K562 (cell line): ENCODE measurements around the gene ADAM22. TPM values are rescaled to one million over a fixed set of nuclear protein-coding genes. Genes with fewer than 3 reads are reported as not detected.
A peak's percentile ranks its signal among the peaks of the same experiment; 100 is the strongest.

Experiments
- ATAC-seq: fragments of 200-7000 bp; cut with Tn5 transposase; 3 replicates; pipeline ENCODE4 v1.9.1; 2020; ENCODE audit warnings: moderate library complexity
- BruUV-seq: library from RNA; stranded (reverse); fragments of 400-500 nt; replicated peaks from 2 replicates; lab custom pipeline; 2021; lab: Mats Ljungman, UMichigan
- CTCF ChIA-PET: fragments of 300-600 bp; formaldehyde crosslinking; extraction: SDS; loops from one replicate; lab custom pipeline; 2021; ENCODE audit warnings: low intra/inter-chr PET ratio; lab: Yijun Ruan, JAX
- POLR2A ChIA-PET: fragments of 300-600, 350-650 bp; sonication (Branson Sonifier 250); formaldehyde crosslinking; extraction: SDS; loops from one replicate; lab custom pipeline; 2021; ENCODE audit warnings: antibody characterized with exemption, inconsistent platforms; lab: Yijun Ruan, JAX
- DNase-seq, 4 experiments: peaks; one replicate each; pipeline versions ENCODE4 v3.0.0 to v3.0.0-alpha.2; 2011 to 2018; ENCODE audit warnings: low spot score in 3 of 4, mixed read lengths in 3 of 4; ENCODE audit errors: extremely low read depth in 1 of 4
- FAIRE-seq: peaks from 2 replicates; lab custom pipeline; 2011; peaks lifted over from hg19 to GRCh38; lab: Jason Lieb, UNC
- H2AFZ ChIP-seq: 2 replicates; pipeline ENCODE4 v1.6.0; 2011; ENCODE audit warnings: low read depth, low read length, control low read depth, inconsistent platforms
- H3K27ac ChIP-seq: fragments of 200-600 bp; 3 replicates; pipeline ENCODE4 v1.8.0; 2011; ENCODE audit warnings: low read depth, mild to moderate bottlenecking, control low read depth, inconsistent platforms, low read length, moderate library complexity, mixed read lengths; ENCODE audit errors: extremely low read depth
- H3K27me3 ChIP-seq, 2 experiments: fragments of 300-600 bp in 1 of 2; 2 replicates in 1 of 2; 3 replicates in 1 of 2; pipeline versions ENCODE4 v1.6.0 to v1.8.0; 2011; ENCODE audit warnings: inconsistent platforms in 2 of 2, low read length in 2 of 2, mild to moderate bottlenecking in 1 of 2, mixed read lengths in 1 of 2, moderate library complexity in 1 of 2; ENCODE audit not compliant: control insufficient read depth in 2 of 2, insufficient read depth in 2 of 2
- H3K36me3 ChIP-seq: fragments of 300-600 bp; 3 replicates; pipeline ENCODE4 v1.8.0; 2011; ENCODE audit warnings: mild to moderate bottlenecking, low read length, inconsistent platforms; ENCODE audit not compliant: control insufficient read depth, insufficient read depth
- H3K4me1 ChIP-seq, 2 experiments: fragments of 200-600 bp in 1 of 2; replicated peaks in 1 of 2; 2 replicates in 1 of 2; 3 replicates in 1 of 2; pipeline versions ENCODE4 v1.5.1 to v1.8.0; 2011; ENCODE audit warnings: inconsistent platforms in 2 of 2, low read length in 2 of 2, mild to moderate bottlenecking in 1 of 2, mixed read lengths in 1 of 2, moderate library complexity in 1 of 2; ENCODE audit not compliant: control insufficient read depth in 2 of 2, insufficient read depth in 2 of 2
- H3K4me2 ChIP-seq: 2 replicates; pipeline ENCODE4 v1.6.1; 2011; ENCODE audit warnings: low read length, control low read depth, inconsistent platforms, mixed read lengths; ENCODE audit not compliant: insufficient read depth
- H3K4me3 ChIP-seq: fragments of 200-600 bp; sonication (generic), shearing (Covaris generic); 2 replicates; pipeline ENCODE4 v1.5.1; 2016; ENCODE audit warnings: control low read depth, inconsistent platforms
- H3K79me2 ChIP-seq: fragments of 200-600 bp; 3 replicates; pipeline ENCODE4 v1.8.0; 2011; ENCODE audit warnings: low read length, inconsistent platforms; ENCODE audit not compliant: control insufficient read depth, insufficient read depth
- H3K9ac ChIP-seq, 2 experiments: 2 replicates each; pipeline versions ENCODE4 v1.6.0 to v1.6.1; 2011; ENCODE audit warnings: low read depth in 2 of 2, low read length in 2 of 2, control low read depth in 1 of 2, inconsistent platforms in 1 of 2, mild to moderate bottlenecking in 1 of 2, mixed read lengths in 1 of 2; ENCODE audit not compliant: insufficient read depth in 1 of 2
- H3K9me1 ChIP-seq: one replicate; pipeline ENCODE4 v1.6.0; 2011; ENCODE audit warnings: inconsistent platforms, mild to moderate bottlenecking, low read length, moderate library complexity; ENCODE audit not compliant: control insufficient read depth, insufficient read depth
- H3K9me3 ChIP-seq: replicated peaks from 2 replicates; pipeline ENCODE4 v1.5.1; 2011; ENCODE audit warnings: low read depth, low read length, inconsistent platforms; ENCODE audit not compliant: control insufficient read depth, insufficient read depth
- H4K20me1 ChIP-seq: replicated peaks from 2 replicates; pipeline ENCODE4 v1.6.1; 2011; ENCODE audit warnings: low read length, inconsistent platforms, mixed read lengths; ENCODE audit not compliant: control insufficient read depth, insufficient read depth
- ARID2 ChIP-seq: fragments of 450-650 bp; IDR thresholded peaks from 2 replicates; pipeline ENCODE4 v1.6.1; 2017; ENCODE audit warnings: antibody characterized with exemption, mild to moderate bottlenecking
- CBX5 ChIP-seq: IDR thresholded peaks from 2 replicates; pipeline ENCODE4 v1.6.1; 2014; ENCODE audit warnings: low read depth, borderline replicate concordance
- NRF1 ChIP-seq, 2 experiments: fragments of 450-650 bp; IDR thresholded peaks in 1 of 2; conservative IDR thresholded peaks in 1 of 2; 2 replicates each; pipeline ENCODE4 v1.6.1; 2014; ENCODE audit warnings: mild to moderate bottlenecking in 2 of 2
- RAD21 ChIP-seq, 2 experiments: fragments of 250-450 bp in 1 of 2; fragments of 450-650 bp in 1 of 2; sonication (Bioruptor Pico) in 1 of 2; formaldehyde crosslinking in 1 of 2; IDR thresholded peaks in 1 of 2; conservative IDR thresholded peaks in 1 of 2; 2 replicates each; pipeline versions ENCODE4 v1.4.0 to v1.8.0; 2020 to 2022; ENCODE audit warnings: mild to moderate bottlenecking in 2 of 2, moderate library complexity in 1 of 2
- SMC3 ChIP-seq: conservative IDR thresholded peaks from 2 replicates; pipeline ENCODE4 v1.6.1; 2011; ENCODE audit warnings: low read depth, low read length, improper control_type of control experiment; ENCODE audit not compliant: insufficient read depth
- ZNF274 ChIP-seq: IDR thresholded peaks from 2 replicates; pipeline ENCODE4 v1.6.1; 2011; ENCODE audit warnings: low read depth, mild to moderate bottlenecking, low read length, moderate library complexity, borderline replicate concordance
- WGBS: fragments of 100-300 bp; shearing (Covaris generic); methylation state at CpG from one replicate; pipeline ENCODE4 v1.1.6; 2016; ENCODE audit warnings: low coverage, mixed read lengths; ENCODE audit not compliant: insufficient coverage; ENCODE audit errors: missing lambda C conversion rate; 5-methylcytosine and 5-hydroxymethylcytosine counted together
- in situ Hi-C: fragments of 300-500 bp; cut with MboI; formaldehyde crosslinking; loops from 4 replicates; pipeline ENCODE4 v1.15.0; 2018; ENCODE audit warnings: inconsistent platforms, mixed read lengths
- intact Hi-C: fragments of 100-400 bp; cut with micrococcal nuclease; formaldehyde crosslinking; loops from 2 replicates; pipeline ENCODE4 v1.14.2; 2022
- polyA plus RNA-seq, 8 experiments: library from polyadenylated mRNA; depleted of rRNA in 4 of 8; stranded (reverse) in 5 of 8; unstranded in 3 of 8; fragments of >200 nt; fragmentation: Nextera tagmentation in 2 of 8; fragmentation: Illumina TruSeq in 1 of 8; extraction: Ambion mirVana in 2 of 8; extraction: Trizol in 1 of 8; gene quantifications; 2 replicates each; pipeline versions ENCODE4 v1.2.1 to v1.2.3, GENCODE V29; 2011 to 2014; ENCODE audit warnings: inconsistent platforms in 1 of 8, missing spikeins in 1 of 8
- total RNA-seq, 7 experiments: library from RNA; depleted of rRNA in 6 of 7; stranded (reverse); fragments of >200 nt in 6 of 7; fragmentation: Illumina TruSeq in 2 of 7; extraction: Trizol in 2 of 7; gene quantifications; 2 replicates each; pipeline versions ENCODE4 v1.2.1 to v1.2.3, GENCODE V29; 2011 to 2021; ENCODE audit warnings: low replicate concordance in 1 of 7
- TF ChIP-seq, protein P1 (sequence below), 2 experiments: fragments of 450-650 bp; formaldehyde crosslinking in 1 of 2; IDR thresholded peaks; 2 replicates each; pipeline versions ENCODE4 v1.4.0 to v1.6.1; 2014 to 2020; ENCODE audit warnings: mild to moderate bottlenecking in 2 of 2, borderline replicate concordance in 1 of 2, low read depth in 1 of 2
- TF ChIP-seq, protein P2 (sequence below), 3 experiments: IDR thresholded peaks in 2 of 3; conservative IDR thresholded peaks in 1 of 3; 2 replicates each; pipeline ENCODE4 v1.5.1; 2011 to 2012; ENCODE audit warnings: low read length in 3 of 3, mild to moderate bottlenecking in 3 of 3, control low read depth in 2 of 3, improper control_type of control experiment in 1 of 3, inconsistent platforms in 1 of 3, low read depth in 1 of 3, mixed read lengths in 1 of 3, moderate library complexity in 1 of 3; ENCODE audit not compliant: insufficient read depth in 2 of 3

ADAM22 gene
- total and polyA plus RNA-seq, 9 of the 15 experiments (the other 6 are each of a cell fraction or from before 2014, with no cell fraction given), result 0.01 to 0.58 (median 0.18) TPM

DNA sequence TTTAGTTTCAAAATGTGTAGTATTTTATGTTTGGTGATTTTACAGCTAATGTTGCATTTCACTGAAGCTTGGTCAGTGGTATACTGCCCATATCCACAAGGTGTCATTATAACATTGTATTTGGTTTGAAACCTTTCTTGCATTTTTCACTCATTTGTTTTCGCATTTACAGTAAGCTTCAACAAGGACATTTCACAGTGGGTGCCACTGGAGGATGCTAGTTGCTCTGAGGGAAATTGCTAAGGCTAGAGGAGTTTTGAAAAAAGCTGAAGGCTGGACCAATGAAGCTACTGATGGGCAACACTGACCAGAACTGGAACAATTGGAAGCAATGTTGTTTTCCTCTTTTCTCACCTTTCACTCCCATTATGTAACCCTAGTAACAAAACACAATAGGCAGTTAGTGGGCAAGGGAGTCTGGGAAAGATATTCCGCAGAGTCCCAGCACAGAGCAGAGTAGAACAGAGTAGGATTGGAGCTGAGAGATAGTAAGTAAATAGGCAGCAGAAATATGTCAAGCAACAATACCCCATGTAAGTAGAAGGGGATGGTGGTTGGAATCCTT is 309.4 kb downstream of the ADAM22 start:
- FAIRE-seq, result peak; percentile 69
- peak; percentile 63; the same call in 1 of the 2 replicates for TF ChIP-seq ARID2
- TF ChIP-seq ZNF274, result no peak
- peak; percentile 54 for TF ChIP-seq SMC3
- TF ChIP-seq NRF1 (conservative IDR thresholded peaks at IDR 0.05 in 1 of 2, IDR thresholded peaks at IDR 0.05 in 1 of 2), result no peak
- TF ChIP-seq, protein P1, sequence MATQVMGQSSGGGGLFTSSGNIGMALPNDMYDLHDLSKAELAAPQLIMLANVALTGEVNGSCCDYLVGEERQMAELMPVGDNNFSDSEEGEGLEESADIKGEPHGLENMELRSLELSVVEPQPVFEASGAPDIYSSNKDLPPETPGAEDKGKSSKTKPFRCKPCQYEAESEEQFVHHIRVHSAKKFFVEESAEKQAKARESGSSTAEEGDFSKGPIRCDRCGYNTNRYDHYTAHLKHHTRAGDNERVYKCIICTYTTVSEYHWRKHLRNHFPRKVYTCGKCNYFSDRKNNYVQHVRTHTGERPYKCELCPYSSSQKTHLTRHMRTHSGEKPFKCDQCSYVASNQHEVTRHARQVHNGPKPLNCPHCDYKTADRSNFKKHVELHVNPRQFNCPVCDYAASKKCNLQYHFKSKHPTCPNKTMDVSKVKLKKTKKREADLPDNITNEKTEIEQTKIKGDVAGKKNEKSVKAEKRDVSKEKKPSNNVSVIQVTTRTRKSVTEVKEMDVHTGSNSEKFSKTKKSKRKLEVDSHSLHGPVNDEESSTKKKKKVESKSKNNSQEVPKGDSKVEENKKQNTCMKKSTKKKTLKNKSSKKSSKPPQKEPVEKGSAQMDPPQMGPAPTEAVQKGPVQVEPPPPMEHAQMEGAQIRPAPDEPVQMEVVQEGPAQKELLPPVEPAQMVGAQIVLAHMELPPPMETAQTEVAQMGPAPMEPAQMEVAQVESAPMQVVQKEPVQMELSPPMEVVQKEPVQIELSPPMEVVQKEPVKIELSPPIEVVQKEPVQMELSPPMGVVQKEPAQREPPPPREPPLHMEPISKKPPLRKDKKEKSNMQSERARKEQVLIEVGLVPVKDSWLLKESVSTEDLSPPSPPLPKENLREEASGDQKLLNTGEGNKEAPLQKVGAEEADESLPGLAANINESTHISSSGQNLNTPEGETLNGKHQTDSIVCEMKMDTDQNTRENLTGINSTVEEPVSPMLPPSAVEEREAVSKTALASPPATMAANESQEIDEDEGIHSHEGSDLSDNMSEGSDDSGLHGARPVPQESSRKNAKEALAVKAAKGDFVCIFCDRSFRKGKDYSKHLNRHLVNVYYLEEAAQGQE (IDR thresholded peaks at IDR 0.05; ENCODE audit: borderline replicate concordance), result peak; percentile 69; the same call in 1 of the 2 replicates
- TF ChIP-seq, protein P1 (CRISPR knock-in tag; IDR thresholded peaks at IDR 0.05; ENCODE audit: low read depth), result no peak
- TF ChIP-seq RAD21 (CRISPR knock-in tag; conservative IDR thresholded peaks at IDR 0.05 in 1 of 2, IDR thresholded peaks at IDR 0.05 in 1 of 2), result peak; percentile 83 to 84
- no peak for TF ChIP-seq CBX5
- TF ChIP-seq, protein P2, sequence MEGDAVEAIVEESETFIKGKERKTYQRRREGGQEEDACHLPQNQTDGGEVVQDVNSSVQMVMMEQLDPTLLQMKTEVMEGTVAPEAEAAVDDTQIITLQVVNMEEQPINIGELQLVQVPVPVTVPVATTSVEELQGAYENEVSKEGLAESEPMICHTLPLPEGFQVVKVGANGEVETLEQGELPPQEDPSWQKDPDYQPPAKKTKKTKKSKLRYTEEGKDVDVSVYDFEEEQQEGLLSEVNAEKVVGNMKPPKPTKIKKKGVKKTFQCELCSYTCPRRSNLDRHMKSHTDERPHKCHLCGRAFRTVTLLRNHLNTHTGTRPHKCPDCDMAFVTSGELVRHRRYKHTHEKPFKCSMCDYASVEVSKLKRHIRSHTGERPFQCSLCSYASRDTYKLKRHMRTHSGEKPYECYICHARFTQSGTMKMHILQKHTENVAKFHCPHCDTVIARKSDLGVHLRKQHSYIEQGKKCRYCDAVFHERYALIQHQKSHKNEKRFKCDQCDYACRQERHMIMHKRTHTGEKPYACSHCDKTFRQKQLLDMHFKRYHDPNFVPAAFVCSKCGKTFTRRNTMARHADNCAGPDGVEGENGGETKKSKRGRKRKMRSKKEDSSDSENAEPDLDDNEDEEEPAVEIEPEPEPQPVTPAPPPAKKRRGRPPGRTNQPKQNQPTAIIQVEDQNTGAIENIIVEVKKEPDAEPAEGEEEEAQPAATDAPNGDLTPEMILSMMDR (IDR thresholded peaks at IDR 0.05 in 2 of 3, conservative IDR thresholded peaks at IDR 0.05 in 1 of 3; ENCODE audit: insufficient read depth in 2 of 3, low read depth in 1 of 3, low read length in 3 of 3), result peak; percentile 54 to 81 (median 68); a peak in 5 of 6 replicates

More for the DNA sequence above, 309.4 kb downstream of the ADAM22 start:
- Histone ChIP-seq H3K9me3 (no peaks in the 10 kb centered on the region), H3K9me1 (no peaks in the 10 kb centered on the region), H3K4me2 (no peak overlapping the region), H3K36me3 (no peaks in the 10 kb centered on the region), H4K20me1 (no peaks in the 10 kb centered on the region), H3K27ac (no peak overlapping the region), H3K9ac (no peak overlapping the region), H2AFZ (no peak overlapping the region), H3K79me2 (no peaks in the 10 kb centered on the region), H3K4me3 (no peak overlapping the region), H3K4me1 (no peaks in the 10 kb centered on the region), H3K27me3 (no peaks in the 10 kb centered on the region)
- peak; percentile 88 for ATAC-seq
- intact Hi-C loops (loop anchor here (1.0 to 10.0 kb wide), 4 partner anchors 114 to 1911 kb away; partner anchors contain the start of gene STEAP1), in situ Hi-C loops (loop anchor here (25.0 kb wide), 1 partner anchor 1894 kb away; no protein-coding TSS in a partner anchor)
- ChIA-PET CTCF (interaction anchor here (0.7 kb wide), 1 partner anchor 1871 kb away, joined by 3 read pairs; no protein-coding TSS in a partner anchor), POLR2A (interaction anchor here (0.5 to 0.7 kb wide), 2 partner anchors 9 to 33 kb away, joined by 3 read pairs; no protein-coding TSS in a partner anchor)
- no TSS peak for BruUV-seq
- DNase-seq, result peak in 2 of 4 experiments; percentile 29 to 45
- WGBS, result 0% methylated on average over 2 of the region's 2 CpGs
